ENCODE results near the gene KCNMA1. TPM values are rescaled to one million over a fixed set of nuclear protein-coding genes. Genes with fewer than 3 reads are reported as not detected.
A peak's percentile ranks its signal among the peaks of the same experiment; 100 is the strongest.

Gene KCNMA1
- polyA plus RNA-seq, 1 experiment, result 21.4 TPM

DNA sequence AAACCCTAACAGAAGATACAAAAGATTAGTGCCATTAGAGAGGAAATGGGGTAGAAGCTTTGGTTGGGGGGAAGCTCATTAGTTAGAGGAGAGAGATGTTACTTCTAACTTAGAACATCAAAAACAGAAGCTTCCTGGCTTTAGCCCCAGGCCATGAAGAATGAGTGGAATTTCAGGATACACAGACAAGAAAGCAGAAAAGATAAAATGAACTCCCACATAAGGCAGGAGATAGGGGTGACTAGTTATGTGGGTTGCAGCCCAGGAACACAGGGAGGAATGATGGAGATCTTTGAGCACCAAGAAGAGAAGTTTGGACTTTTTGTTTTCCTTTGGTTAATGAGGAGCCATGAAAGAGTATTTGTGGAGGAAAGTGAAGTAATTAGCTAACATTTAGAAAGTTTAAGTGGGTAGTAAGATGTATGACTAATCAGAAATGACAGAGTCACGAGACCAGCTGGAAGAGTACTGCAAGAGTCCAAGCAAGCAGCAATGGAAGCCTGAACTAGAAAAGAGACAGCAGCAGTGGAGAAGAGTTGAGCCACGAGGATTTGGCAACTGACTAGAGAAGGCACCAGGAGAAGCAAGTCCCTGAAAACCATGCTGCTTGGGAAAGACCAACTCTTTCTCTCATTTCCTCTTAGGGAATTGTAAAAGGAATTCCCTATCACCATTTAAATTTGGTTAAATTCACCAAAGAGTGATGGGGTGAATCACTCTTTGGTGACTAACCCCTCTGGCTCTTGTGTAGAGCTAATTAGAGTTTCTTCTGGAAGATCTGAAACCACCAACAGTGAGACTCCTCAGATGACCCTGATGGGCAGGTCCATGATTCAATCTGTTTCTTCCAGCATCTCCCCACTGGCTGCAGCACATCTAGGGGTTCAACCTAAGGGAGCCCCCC, 131.9 kb downstream of the KCNMA1 start:
- no peaks in the 10 kb centered on the region for H3K36me3 ChIP-seq (ENCODE audit: control insufficient read depth, insufficient read depth, low read length)
- ChIA-PET POLR2A (interaction anchor here (0.6 to 1.0 kb wide), 4 partner anchors 17 to 407 kb away, joined by 3 to 15 read pairs (median 3); no protein-coding TSS in a partner anchor), CTCF (interaction anchor here (0.6 to 4.3 kb wide), 14 partner anchors 9 to 340 kb away, joined by 3 to 14 read pairs (median 4); no protein-coding TSS in a partner anchor)
- H3K27me3 ChIP-seq (ENCODE audit: control insufficient read depth, insufficient read depth, low read length), result no peaks in the 10 kb centered on the region
- TF ChIP-seq CTCF (IDR thresholded peaks at IDR 0.05; ENCODE audit: insufficient read depth, low read depth, low read length), result no peak
- H3K4me3 ChIP-seq (ENCODE audit: low read depth, low read length), result no peak overlapping the region
- DNase-seq (ENCODE audit: low read depth), result peak; percentile 88

DNA sequence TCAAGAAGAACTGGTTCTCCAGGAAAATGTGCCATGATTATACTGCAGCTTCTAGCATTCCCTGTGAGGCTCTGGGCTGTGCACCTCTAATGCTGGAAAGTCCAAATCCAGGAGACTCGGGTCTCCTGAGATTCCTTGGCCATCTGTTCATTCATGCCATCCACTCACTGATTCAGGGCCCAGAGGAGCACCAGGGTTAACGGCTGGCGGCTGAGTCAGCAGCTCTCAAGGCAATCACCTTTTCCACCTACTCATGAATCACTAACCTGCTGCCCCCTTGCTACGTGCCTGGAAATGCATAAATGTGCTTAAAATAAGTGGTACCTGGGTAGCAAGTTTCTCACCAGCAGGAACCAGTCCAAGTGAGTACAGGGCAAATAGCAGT, 132.7 kb downstream of the KCNMA1 start:
- no peaks in the 10 kb centered on the region for H3K36me3 ChIP-seq (ENCODE audit: control insufficient read depth, insufficient read depth, low read length)
- ChIA-PET POLR2A (interaction anchor here (0.6 to 0.8 kb wide), 2 partner anchors 131 to 310 kb away, joined by 3 to 5 read pairs; no protein-coding TSS in a partner anchor), CTCF (interaction anchor here (0.6 to 4.3 kb wide), 7 partner anchors 77 to 339 kb away, joined by 3 to 14 read pairs (median 4); no protein-coding TSS in a partner anchor)
- H3K4me3 ChIP-seq (ENCODE audit: low read depth, low read length), result no peak overlapping the region
- TF ChIP-seq CTCF (IDR thresholded peaks at IDR 0.05; ENCODE audit: insufficient read depth, low read depth, low read length), result no peak
- no peak for DNase-seq (ENCODE audit: low read depth)
- H3K27me3 ChIP-seq (ENCODE audit: control insufficient read depth, insufficient read depth, low read length), result no peaks in the 10 kb centered on the region

GRCh38 chr10:77504196-77504872, 133.3 kb downstream of the KCNMA1 start:
- no peak for DNase-seq (ENCODE audit: low read depth)
- no peak for TF ChIP-seq CTCF (IDR thresholded peaks at IDR 0.05; ENCODE audit: insufficient read depth, low read depth, low read length)
- Histone ChIP-seq H3K4me3 (ENCODE audit: low read depth, low read length) (no peak overlapping the region), H3K36me3 (ENCODE audit: control insufficient read depth, insufficient read depth, low read length) (no peaks in the 10 kb centered on the region), H3K27me3 (ENCODE audit: control insufficient read depth, insufficient read depth, low read length) (no peaks in the 10 kb centered on the region)
- ChIA-PET CTCF (interaction anchor here (0.7 to 4.3 kb wide), 8 partner anchors 76 to 331 kb away, joined by 3 to 14 read pairs (median 4); no protein-coding TSS in a partner anchor), POLR2A (interaction anchor here (0.8 kb wide), 1 partner anchor 310 kb away, joined by 5 read pairs; no protein-coding TSS in a partner anchor)

- ChIA-PET POLR2A (interaction anchor here (0.8 kb wide), 1 partner anchor 338 kb away, joined by 3 read pairs; no protein-coding TSS in a partner anchor), CTCF (interaction anchor here (1.0 to 2.8 kb wide), 3 partner anchors 109 to 142 kb away, joined by 3 to 9 read pairs (median 4); no protein-coding TSS in a partner anchor)
- no peak overlapping the region for H3K4me3 ChIP-seq (ENCODE audit: low read depth, low read length)
- no peak for DNase-seq (ENCODE audit: low read depth)
- no peaks in the 10 kb centered on the region for H3K36me3 ChIP-seq (ENCODE audit: control insufficient read depth, insufficient read depth, low read length)
- no peaks in the 10 kb centered on the region for H3K27me3 ChIP-seq (ENCODE audit: control insufficient read depth, insufficient read depth, low read length)
- TF ChIP-seq CTCF (IDR thresholded peaks at IDR 0.05; ENCODE audit: insufficient read depth, low read depth, low read length), result no peak
Measured at GRCh38 chr10:77501846-77502261, 135.8 kb downstream of the KCNMA1 start.
